KMS-11 (cell line): ENCODE data around the gene P2RY8.
"Not testable (repeated sequence)": the region's sequence is repeated elsewhere in the genome, so short reads cannot be mapped to it uniquely, and the experiment has no call there.

Source experiments
- H2AFZ ChIP-seq: fragments of 200-600 bp; sonication (generic); 2 replicates; pipeline ENCODE4 v1.6.1; 2016; ENCODE audit warnings: antibody characterized with exemption, mixed run types, low read depth
- H3K27ac ChIP-seq: fragments of 200-600 bp; sonication (generic); 2 replicates; pipeline ENCODE4 v1.6.1; 2016; ENCODE audit warnings: mild to moderate bottlenecking, mixed run types
- H3K27me3 ChIP-seq: fragments of 200-600 bp; sonication (generic); 2 replicates; pipeline ENCODE4 v1.6.1; 2017; ENCODE audit warnings: mild to moderate bottlenecking, low read depth, mixed run types, moderate library complexity; ENCODE audit not compliant: insufficient read depth
- H3K36me3 ChIP-seq: fragments of 200-600 bp; sonication (generic); 2 replicates; pipeline ENCODE4 v1.6.1; 2017; ENCODE audit warnings: mild to moderate bottlenecking, mixed run types; ENCODE audit not compliant: insufficient read depth
- H3K4me1 ChIP-seq: fragments of 200-600 bp; sonication (generic); 2 replicates; pipeline ENCODE4 v1.6.1; 2016; ENCODE audit warnings: mild to moderate bottlenecking, low read depth, mixed run types; ENCODE audit not compliant: poor library complexity, severe bottlenecking
- H3K4me2 ChIP-seq: fragments of 200-600 bp; sonication (generic); 2 replicates; pipeline ENCODE4 v1.7.0; 2016; ENCODE audit warnings: mild to moderate bottlenecking, mixed run types
- H3K4me3 ChIP-seq: fragments of 200-600 bp; sonication (generic); IDR thresholded peaks from 2 replicates; pipeline ENCODE4 v1.6.1; 2017; ENCODE audit warnings: low read depth, low read length, mixed read lengths; ENCODE audit not compliant: insufficient read depth
- H3K79me2 ChIP-seq: fragments of 200-600 bp; sonication (generic); 2 replicates; pipeline ENCODE4 v1.6.1; 2016; ENCODE audit warnings: low read depth, mixed run types; ENCODE audit not compliant: insufficient read depth
- H3K9ac ChIP-seq: fragments of 200-600 bp; sonication (generic); 2 replicates; pipeline ENCODE4 v1.6.1; 2016; ENCODE audit warnings: mild to moderate bottlenecking, mixed run types
- H4K20me1 ChIP-seq: fragments of 200-600 bp; sonication (generic); 2 replicates; pipeline ENCODE4 v1.6.1; 2016; ENCODE audit warnings: mild to moderate bottlenecking, mixed run types; ENCODE audit not compliant: insufficient read depth
- TF ChIP-seq, protein P1 (sequence below): fragments of 200-600 bp; sonication (generic); conservative IDR thresholded peaks from 2 replicates; pipeline ENCODE4 v1.6.1; 2017; ENCODE audit warnings: low read depth, mild to moderate bottlenecking, antibody characterized with exemption, low read length, moderate library complexity, mixed read lengths

The P2RY8 gene

DNA sequence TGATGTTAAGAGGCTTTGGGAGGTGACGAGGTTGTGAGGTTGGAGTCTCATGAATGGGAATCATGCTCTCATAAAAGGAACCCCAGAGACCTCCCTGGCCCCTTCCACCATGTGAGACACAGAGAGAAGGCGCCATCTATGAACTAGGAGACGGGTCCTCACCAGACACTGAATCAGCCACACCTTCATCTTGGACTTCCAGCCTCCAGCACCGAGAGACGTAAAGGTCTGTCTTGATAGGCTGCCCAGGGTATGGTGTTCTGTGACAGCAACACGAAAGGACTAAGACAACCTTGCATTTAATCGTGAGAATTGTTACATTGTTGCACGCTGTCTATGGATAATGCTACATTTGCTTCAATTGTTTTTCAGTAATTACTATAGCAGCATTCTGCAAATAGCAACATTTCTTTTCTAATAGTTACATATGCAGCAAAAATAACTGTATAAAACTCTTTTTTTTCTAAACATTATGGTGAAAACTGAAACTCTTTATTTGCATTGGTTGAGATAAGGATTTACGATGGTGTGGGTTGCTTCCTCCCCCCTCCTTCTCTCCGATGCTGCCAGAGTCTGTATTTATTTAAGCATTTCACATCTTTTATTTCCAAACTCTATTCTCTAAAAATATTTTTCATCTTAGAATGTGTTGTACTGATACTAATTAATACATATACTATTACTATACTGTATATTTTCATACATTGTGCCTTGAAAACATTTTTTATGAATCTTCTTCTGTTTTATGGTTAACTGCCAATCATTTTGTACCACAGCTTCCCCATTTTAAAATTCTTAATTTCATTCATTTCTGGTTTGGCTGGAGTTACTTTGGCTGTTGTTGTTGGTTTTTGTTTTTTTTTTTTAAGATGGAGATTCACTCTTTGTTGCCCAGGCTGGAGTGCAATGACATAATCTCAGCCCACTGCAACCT, 28.0 kb upstream of the P2RY8 start:
- TF ChIP-seq, protein P1, sequence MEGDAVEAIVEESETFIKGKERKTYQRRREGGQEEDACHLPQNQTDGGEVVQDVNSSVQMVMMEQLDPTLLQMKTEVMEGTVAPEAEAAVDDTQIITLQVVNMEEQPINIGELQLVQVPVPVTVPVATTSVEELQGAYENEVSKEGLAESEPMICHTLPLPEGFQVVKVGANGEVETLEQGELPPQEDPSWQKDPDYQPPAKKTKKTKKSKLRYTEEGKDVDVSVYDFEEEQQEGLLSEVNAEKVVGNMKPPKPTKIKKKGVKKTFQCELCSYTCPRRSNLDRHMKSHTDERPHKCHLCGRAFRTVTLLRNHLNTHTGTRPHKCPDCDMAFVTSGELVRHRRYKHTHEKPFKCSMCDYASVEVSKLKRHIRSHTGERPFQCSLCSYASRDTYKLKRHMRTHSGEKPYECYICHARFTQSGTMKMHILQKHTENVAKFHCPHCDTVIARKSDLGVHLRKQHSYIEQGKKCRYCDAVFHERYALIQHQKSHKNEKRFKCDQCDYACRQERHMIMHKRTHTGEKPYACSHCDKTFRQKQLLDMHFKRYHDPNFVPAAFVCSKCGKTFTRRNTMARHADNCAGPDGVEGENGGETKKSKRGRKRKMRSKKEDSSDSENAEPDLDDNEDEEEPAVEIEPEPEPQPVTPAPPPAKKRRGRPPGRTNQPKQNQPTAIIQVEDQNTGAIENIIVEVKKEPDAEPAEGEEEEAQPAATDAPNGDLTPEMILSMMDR = no peak
- Histone ChIP-seq H3K27ac (no peak overlapping the region), H4K20me1 (no peaks in the 10 kb centered on the region), H3K79me2 (no peaks in the 10 kb centered on the region), H3K4me3 (no peak overlapping the region), H3K27me3 (no peaks in the 10 kb centered on the region), H3K4me2 (no peak overlapping the region), H2AFZ (no peak overlapping the region), H3K4me1 (peaks cover 7% of the 10 kb centered on the region), H3K9ac (no peak overlapping the region), H3K36me3 (no peaks in the 10 kb centered on the region)

DNA sequence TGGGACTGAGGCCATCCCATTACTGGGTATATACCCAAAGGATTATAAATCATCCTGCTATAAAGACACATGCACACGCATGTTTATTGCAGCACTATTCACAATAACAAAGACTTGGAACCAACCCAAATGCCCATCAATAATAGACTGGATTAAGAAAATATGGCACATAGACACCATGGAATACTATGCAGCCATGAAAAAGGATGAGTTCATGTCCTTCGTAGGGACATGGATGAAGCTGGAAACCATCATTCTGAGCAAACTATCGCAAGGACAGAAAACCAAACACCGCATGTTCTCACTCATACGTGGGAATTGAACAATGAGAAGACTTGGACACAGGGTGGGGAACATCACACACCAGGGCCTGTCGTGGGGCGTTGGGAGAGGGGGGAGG, 27.1 kb upstream of the P2RY8 start:
- not testable (repeated sequence) for H3K9ac ChIP-seq, H4K20me1 ChIP-seq, H3K79me2 ChIP-seq, H3K27me3 ChIP-seq, H3K4me2 ChIP-seq, H3K27ac ChIP-seq, H3K36me3 ChIP-seq, H3K4me3 ChIP-seq, H3K4me1 ChIP-seq, H2AFZ ChIP-seq

DNA sequence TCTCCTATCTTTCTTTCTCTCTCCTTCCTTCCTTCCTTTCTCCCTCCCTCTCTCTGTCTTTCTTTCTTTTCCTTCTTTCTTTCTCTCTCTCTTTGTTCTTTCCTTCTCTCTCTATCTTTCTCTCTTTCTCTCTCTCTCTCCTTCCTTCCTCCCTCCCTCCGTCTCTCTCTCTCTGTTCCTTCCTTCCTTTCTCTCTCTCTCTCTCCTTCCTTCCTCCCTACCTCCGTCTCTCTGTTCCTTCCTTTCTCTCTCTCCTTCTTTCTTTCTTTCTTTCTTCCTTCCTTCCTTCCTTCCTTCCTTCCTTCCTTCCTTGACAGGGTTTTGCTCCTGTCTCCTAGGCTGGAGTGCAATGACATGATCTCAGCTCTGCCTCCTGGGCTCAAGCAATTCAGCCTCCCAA, 24.2 kb upstream of the P2RY8 start:
- H4K20me1 ChIP-seq = no peaks in the 10 kb centered on the region
- H2AFZ ChIP-seq = no peak overlapping the region
- no peak overlapping the region for H3K9ac ChIP-seq
- TF ChIP-seq, protein P1 = no peak
- H3K4me3 ChIP-seq = no peak overlapping the region
- H3K4me1 ChIP-seq = peaks cover 7% of the 10 kb centered on the region
- no peaks in the 10 kb centered on the region for H3K36me3 ChIP-seq
- H3K79me2 ChIP-seq = no peaks in the 10 kb centered on the region
- no peak overlapping the region for H3K4me2 ChIP-seq
- no peak overlapping the region for H3K27ac ChIP-seq
- no peaks in the 10 kb centered on the region for H3K27me3 ChIP-seq

DNA sequence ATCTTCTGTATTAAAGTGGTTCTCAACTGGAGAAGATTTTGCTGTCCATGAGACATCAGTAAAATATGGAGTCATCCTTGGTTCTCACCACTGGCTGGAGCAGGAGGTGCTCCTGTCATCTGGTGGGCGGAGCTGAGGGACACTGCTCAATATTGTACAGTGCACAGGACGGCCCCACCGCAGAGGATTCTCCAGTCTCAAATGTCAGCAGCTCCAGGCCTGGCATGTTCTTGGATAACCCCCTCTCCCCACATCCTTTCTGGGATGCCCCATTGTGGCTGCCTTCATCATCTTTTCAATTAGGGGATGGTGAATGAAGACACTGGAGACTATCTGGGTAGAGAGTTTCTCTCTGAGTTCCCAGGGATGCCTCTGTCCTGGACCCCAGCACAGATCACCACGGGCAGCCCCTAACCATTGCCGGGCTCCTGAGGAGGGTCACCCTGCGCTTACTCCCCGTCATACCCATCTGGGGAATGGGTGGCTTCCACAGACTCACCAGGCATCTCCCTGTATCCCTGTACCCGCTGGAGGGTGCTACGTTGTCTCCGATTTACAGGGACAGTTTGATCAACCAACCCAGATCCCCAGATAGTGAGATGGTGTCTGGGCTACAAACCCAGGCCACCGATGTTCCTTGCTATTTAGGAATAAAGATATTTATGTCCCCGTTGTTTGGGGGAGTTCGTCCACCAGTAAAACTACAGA, 21.9 kb upstream of the P2RY8 start:
- Histone ChIP-seq H3K4me2 (no peak overlapping the region), H3K36me3 (no peaks in the 10 kb centered on the region), H3K9ac (no peak overlapping the region), H3K79me2 (no peaks in the 10 kb centered on the region), H4K20me1 (no peaks in the 10 kb centered on the region), H3K27me3 (no peaks in the 10 kb centered on the region), H3K27ac (no peak overlapping the region), H2AFZ (no peak overlapping the region), H3K4me1 (no peaks in the 10 kb centered on the region), H3K4me3 (no peak overlapping the region)
- TF ChIP-seq, protein P1 = no peak

DNA sequence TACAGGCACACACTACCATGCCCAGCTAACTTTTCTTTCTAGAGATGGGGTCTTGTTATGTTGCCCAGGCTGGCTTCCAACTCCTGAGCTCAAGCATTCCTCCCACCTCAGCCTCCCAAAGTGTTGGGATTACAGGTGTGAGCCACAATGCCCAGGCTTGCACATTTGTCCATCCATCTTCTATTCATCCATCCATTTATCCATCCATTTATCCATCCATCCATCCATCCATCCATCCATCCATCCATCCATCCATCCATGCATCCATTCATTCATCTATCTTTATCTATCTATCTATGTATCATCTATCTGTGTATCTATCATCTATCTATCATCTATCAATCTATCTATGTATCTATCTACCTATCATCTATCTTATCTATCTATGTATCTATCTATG, 20.5 kb upstream of the P2RY8 start:
- H3K27me3 ChIP-seq, H3K27ac ChIP-seq, H2AFZ ChIP-seq, H3K4me2 ChIP-seq, H3K36me3 ChIP-seq, H3K9ac ChIP-seq, H3K4me3 ChIP-seq, H3K4me1 ChIP-seq, H3K79me2 ChIP-seq, H4K20me1 ChIP-seq: not testable (repeated sequence)
